Measurements from ENCODE around the gene KCNN2. TPM values are rescaled to one million over a fixed set of nuclear protein-coding genes. Genes with fewer than 3 reads are reported as not detected.

Gene KCNN2
- total and polyA plus RNA-seq, 10 of the 15 experiments (the other 5 are each of a cell fraction or from before 2014, with no cell fraction given), result 0.21 to 3.6 (median 0.79) TPM

- DNase-seq (ENCODE audit: low read depth, low spot score), result no peak
- FAIRE-seq, result no peak
- POLR2A ChIA-PET, result no interaction called here
- intact Hi-C loops (cut with micrococcal nuclease; ENCODE audit: unreplicated experiment), result no loop called here
- H3K27ac ChIP-seq (ENCODE audit: control insufficient read depth, insufficient read depth), result no peak overlapping the region
- no peaks in the 10 kb centered on the region for H4K20me1 ChIP-seq (ENCODE audit: control insufficient read depth, insufficient read depth)
- no peaks in the 10 kb centered on the region for H3K4me1 ChIP-seq (ENCODE audit: control insufficient read depth, insufficient read depth, low read length)
- no peaks in the 10 kb centered on the region for H3K79me2 ChIP-seq (ENCODE audit: control insufficient read depth, insufficient read depth, low read length)
- SMC1A ChIA-PET (ENCODE audit: uncharacterized antibody, unreplicated experiment), result interaction anchor here (1.1 kb wide), 1 partner anchor 10 kb away, joined by 5 read pairs; no protein-coding TSS in a partner anchor
- no peak overlapping the region for H3K4me2 ChIP-seq (ENCODE audit: control insufficient read depth, insufficient read depth)
- no peak overlapping the region for H3K9ac ChIP-seq (ENCODE audit: control insufficient read depth, insufficient read depth, low read length)
- H3K36me3 ChIP-seq (ENCODE audit: control insufficient read depth in 2 of 2, insufficient read depth in 2 of 2, low read length in 1 of 2), result no peaks in the 10 kb centered on the region
- H3K4me3 ChIP-seq, result no peak overlapping the region
- H3K27me3 ChIP-seq (replicated peaks in 1 of 2; ENCODE audit: control insufficient read depth in 2 of 2, insufficient read depth in 2 of 2, low read length in 1 of 2), result no peaks in the 10 kb centered on the region
- in situ Hi-C loops (cut with MboI), result no loop called here
- H3K9me3 ChIP-seq (replicated peaks; ENCODE audit: control insufficient read depth, insufficient read depth, low read length), result no peaks in the 10 kb centered on the region
- RAD21 ChIA-PET (ENCODE audit: unreplicated experiment), result no interaction called here
- no peak for ATAC-seq
- CTCF ChIA-PET, result interaction anchor here (0.6 to 1.3 kb wide), 2 partner anchors 29 to 89 kb away, joined by 3 read pairs; no protein-coding TSS in a partner anchor
- WGBS (ENCODE audit: insufficient coverage, insufficient replicate concordance, low lambda C conversion rate, missing lambda C conversion rate), result 67% methylated on average over 4 of the region's 4 CpGs
- no TSS peak for BruUV-seq (replicated peaks)
- no peak overlapping the region for H2AFZ ChIP-seq (ENCODE audit: control insufficient read depth, low read depth, low read length)
- no peak for TF ChIP-seq MEF2B (IDR thresholded peaks at IDR 0.05; ENCODE audit: partially characterized antibody, poor library complexity, severe bottlenecking)
- TF ChIP-seq ZNF592 (IDR thresholded peaks at IDR 0.05), result no peak
- no peak for TF ChIP-seq CBX3 (IDR thresholded peaks at IDR 0.05; ENCODE audit: borderline replicate concordance, low read depth)
- no peak for TF ChIP-seq PKNOX1 (IDR thresholded peaks at IDR 0.05)
- TF ChIP-seq SRF (IDR thresholded peaks at IDR 0.05; ENCODE audit: low read depth in 2 of 2, low read length in 2 of 2), result no peak
- TF ChIP-seq ZNF384 (IDR thresholded peaks at IDR 0.05; ENCODE audit: borderline replicate concordance, low read depth, low read length), result no peak
- TF ChIP-seq, protein P1, sequence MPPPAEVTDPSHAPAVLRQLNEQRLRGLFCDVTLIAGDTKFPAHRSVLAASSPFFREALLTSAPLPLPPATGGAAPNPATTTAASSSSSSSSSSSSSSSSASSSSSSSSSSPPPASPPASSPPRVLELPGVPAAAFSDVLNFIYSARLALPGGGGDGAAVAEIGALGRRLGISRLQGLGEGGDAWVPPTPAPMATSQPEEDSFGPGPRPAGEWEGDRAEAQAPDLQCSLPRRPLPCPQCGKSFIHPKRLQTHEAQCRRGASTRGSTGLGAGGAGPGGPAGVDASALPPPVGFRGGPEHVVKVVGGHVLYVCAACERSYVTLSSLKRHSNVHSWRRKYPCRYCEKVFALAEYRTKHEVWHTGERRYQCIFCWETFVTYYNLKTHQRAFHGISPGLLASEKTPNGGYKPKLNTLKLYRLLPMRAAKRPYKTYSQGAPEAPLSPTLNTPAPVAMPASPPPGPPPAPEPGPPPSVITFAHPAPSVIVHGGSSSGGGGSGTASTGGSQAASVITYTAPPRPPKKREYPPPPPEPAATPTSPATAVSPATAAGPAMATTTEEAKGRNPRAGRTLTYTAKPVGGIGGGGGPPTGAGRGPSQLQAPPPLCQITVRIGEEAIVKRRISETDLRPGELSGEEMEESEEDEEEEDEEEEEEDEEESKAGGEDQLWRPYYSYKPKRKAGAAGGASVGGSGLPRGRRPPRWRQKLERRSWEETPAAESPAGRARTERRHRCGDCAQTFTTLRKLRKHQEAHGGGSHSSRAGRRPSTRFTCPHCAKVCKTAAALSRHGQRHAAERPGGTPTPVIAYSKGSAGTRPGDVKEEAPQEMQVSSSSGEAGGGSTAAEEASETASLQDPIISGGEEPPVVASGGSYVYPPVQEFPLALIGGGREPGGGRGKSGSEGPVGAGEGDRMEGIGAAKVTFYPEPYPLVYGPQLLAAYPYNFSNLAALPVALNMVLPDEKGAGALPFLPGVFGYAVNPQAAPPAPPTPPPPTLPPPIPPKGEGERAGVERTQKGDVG (CRISPR knock-in tag; IDR thresholded peaks at IDR 0.05), result no peak
- no peak for TF ChIP-seq SMAD1 (IDR thresholded peaks at IDR 0.05; ENCODE audit: low read depth, partially characterized antibody)
- TF ChIP-seq, protein P2, sequence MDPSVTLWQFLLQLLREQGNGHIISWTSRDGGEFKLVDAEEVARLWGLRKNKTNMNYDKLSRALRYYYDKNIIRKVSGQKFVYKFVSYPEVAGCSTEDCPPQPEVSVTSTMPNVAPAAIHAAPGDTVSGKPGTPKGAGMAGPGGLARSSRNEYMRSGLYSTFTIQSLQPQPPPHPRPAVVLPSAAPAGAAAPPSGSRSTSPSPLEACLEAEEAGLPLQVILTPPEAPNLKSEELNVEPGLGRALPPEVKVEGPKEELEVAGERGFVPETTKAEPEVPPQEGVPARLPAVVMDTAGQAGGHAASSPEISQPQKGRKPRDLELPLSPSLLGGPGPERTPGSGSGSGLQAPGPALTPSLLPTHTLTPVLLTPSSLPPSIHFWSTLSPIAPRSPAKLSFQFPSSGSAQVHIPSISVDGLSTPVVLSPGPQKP (IDR thresholded peaks at IDR 0.05; ENCODE audit: low read depth, low read length), result no peak
- TF ChIP-seq PML (IDR thresholded peaks at IDR 0.05; ENCODE audit: low read length), result no peak
- TF ChIP-seq PAX8 (IDR thresholded peaks at IDR 0.05), result no peak
Measured at GRCh38 chr5:114346181-114346580, 15.7 kb upstream of the KCNN2 start.
